Gastroesophageal sphincter (tissue), 4 donors: ENCODE results near the gene SLC24A3. TPM values are rescaled to one million over a fixed set of nuclear protein-coding genes. Genes with fewer than 3 reads are reported as not detected.

Experiments
- ATAC-seq: fragments of 150-250 bp; one replicate; pipeline ENCODE4 v1.9.1; 2016; ENCODE audit warnings: mild to moderate bottlenecking, moderate library complexity
- H3K27ac ChIP-seq, 4 donors: fragments of 200-600 bp; sonication (generic) in 3 of 4; 1 replicate in 3 of 4; 2 replicates in 1 of 4; pipeline ENCODE4 v1.5.1; 2016 to 2019
- H3K27me3 ChIP-seq: fragments of 200-600 bp; sonication (generic); one replicate; pipeline ENCODE4 v1.5.1; 2019
- H3K36me3 ChIP-seq, 2 donors: fragments of 200-600 bp; sonication (generic); one replicate each; pipeline ENCODE4 v1.5.1; 2019; ENCODE audit warnings: control low read depth in 1 of 2
- H3K4me1 ChIP-seq, 3 donors: fragments of 200-600 bp; sonication (generic); 1 replicate in 2 of 3; 2 replicates in 1 of 3; pipeline ENCODE4 v1.5.1; 2016 to 2019; ENCODE audit warnings: control low read depth in 2 of 3
- H3K4me3 ChIP-seq, 2 donors: fragments of 200-600 bp; sonication (generic); one replicate each; pipeline ENCODE4 v1.5.1; 2019; ENCODE audit warnings: mild to moderate bottlenecking in 1 of 2, moderate library complexity in 1 of 2
- H3K9me3 ChIP-seq, 3 donors: fragments of 200-600 bp; sonication (generic); one replicate each; pipeline ENCODE4 v1.5.1; 2017 to 2019; ENCODE audit warnings: control low read depth in 2 of 3
- EP300 ChIP-seq: sonication (generic); formaldehyde crosslinking; IDR thresholded peaks from one replicate; pipeline ENCODE4 v1.6.1; 2017; ENCODE audit warnings: antibody characterized with exemption, mild to moderate bottlenecking
- POLR2A ChIP-seq, 2 donors: fragments of 450-650 bp; IDR thresholded peaks; one replicate each; pipeline ENCODE4 v1.6.1; 2017; ENCODE audit warnings: antibody characterized with exemption in 2 of 2, mild to moderate bottlenecking in 2 of 2, moderate library complexity in 1 of 2
- POLR2AphosphoS5 ChIP-seq: sonication (generic); formaldehyde crosslinking; IDR thresholded peaks from one replicate; pipeline ENCODE4 v1.6.1; 2017; ENCODE audit warnings: antibody characterized with exemption
- WGBS, 2 donors: methylation state at CpG; one replicate each; pipeline ENCODE4 v1.1.5; 2018; ENCODE audit warnings: low coverage in 1 of 2; 5-methylcytosine and 5-hydroxymethylcytosine counted together
- total RNA-seq, 4 donors: library from RNA; depleted of rRNA; stranded (reverse); fragments of >200 nt; gene quantifications; one replicate each; pipeline ENCODE4 v1.1.0, GENCODE V29; 2016
- TF ChIP-seq, protein P1 (sequence below), 4 experiments: fragments of 200-600 bp in 2 of 4; fragments of 450-650 bp in 2 of 4; sonication (generic) in 1 of 4; IDR thresholded peaks; one replicate each; pipeline ENCODE4 v1.5.1; 2017 to 2019; ENCODE audit warnings: antibody characterized with exemption in 4 of 4, mild to moderate bottlenecking in 2 of 4, moderate library complexity in 2 of 4

SLC24A3 gene
- total RNA-seq, 4 donors from 2014 or later = 2.7 to 13.5 (median 5.5) TPM

DNA sequence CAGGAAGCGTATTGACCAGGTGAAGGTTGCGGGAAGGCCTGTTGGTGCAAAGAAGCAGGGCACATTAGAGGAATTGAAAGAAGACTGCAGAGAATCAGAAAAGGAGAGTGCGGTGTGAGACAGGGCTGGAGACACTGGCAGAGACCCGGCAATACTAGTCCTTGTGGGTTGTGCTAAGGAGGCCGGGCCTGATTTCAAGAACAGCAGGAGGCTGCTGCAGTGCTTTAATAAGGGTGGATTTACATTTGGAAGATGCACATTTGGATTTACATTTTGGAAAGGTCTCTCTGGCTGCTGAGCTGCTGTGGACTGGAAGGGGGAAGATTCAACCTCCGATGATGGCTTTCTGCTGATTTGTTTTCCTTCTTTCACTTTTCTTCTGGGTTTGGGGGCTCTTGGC lies 167.8 kb downstream of the SLC24A3 start:
- Histone ChIP-seq H3K27ac (no peak overlapping the region), H3K4me1 (peaks cover 0 to 17% (median 0%) of the 10 kb centered on the region in 3 donors), H3K27me3 (no peaks in the 10 kb centered on the region), H3K9me3 (no peaks in the 10 kb centered on the region), H3K4me3 (no peak overlapping the region), H3K36me3 (no peaks in the 10 kb centered on the region)
- WGBS, 2 donors = 85 to 93% methylated on average over 6 of the region's 6 CpGs
- TF ChIP-seq POLR2A (IDR thresholded peaks at IDR 0.05) = no peak
- no peak for TF ChIP-seq POLR2AphosphoS5
- TF ChIP-seq, protein P1, sequence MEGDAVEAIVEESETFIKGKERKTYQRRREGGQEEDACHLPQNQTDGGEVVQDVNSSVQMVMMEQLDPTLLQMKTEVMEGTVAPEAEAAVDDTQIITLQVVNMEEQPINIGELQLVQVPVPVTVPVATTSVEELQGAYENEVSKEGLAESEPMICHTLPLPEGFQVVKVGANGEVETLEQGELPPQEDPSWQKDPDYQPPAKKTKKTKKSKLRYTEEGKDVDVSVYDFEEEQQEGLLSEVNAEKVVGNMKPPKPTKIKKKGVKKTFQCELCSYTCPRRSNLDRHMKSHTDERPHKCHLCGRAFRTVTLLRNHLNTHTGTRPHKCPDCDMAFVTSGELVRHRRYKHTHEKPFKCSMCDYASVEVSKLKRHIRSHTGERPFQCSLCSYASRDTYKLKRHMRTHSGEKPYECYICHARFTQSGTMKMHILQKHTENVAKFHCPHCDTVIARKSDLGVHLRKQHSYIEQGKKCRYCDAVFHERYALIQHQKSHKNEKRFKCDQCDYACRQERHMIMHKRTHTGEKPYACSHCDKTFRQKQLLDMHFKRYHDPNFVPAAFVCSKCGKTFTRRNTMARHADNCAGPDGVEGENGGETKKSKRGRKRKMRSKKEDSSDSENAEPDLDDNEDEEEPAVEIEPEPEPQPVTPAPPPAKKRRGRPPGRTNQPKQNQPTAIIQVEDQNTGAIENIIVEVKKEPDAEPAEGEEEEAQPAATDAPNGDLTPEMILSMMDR (IDR thresholded peaks at IDR 0.05) = no peak
- TF ChIP-seq EP300 = no peak
- no peak for ATAC-seq

DNA sequence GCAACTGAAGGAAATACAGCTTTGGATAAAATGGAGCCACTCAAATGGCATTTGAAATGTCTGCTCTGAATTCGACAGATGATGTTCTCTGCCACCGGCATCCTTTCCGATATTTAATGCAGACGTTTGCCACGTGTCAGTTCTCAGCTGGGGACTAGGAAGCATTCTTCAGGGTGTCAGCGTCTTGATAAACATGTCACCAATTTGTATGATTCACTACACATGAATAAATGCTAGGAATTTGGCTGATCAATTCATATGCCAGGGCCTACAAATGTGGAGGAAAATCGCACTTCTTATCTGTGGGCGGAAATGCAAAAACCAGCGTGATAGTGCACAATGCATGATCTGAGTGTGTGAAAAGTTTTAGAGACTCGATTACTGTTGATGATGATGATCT lies 169.5 kb downstream of the SLC24A3 start:
- TF ChIP-seq POLR2A (IDR thresholded peaks at IDR 0.05) (no peak), POLR2AphosphoS5 (no peak), EP300 (no peak)
- TF ChIP-seq, protein P1 (IDR thresholded peaks at IDR 0.05) = no peak
- WGBS, 2 donors = 90 to 93% methylated on average over 9 to 10 of the region's 10 CpGs
- H3K36me3 ChIP-seq = no peaks in the 10 kb centered on the region
- H3K27me3 ChIP-seq = no peaks in the 10 kb centered on the region
- H3K27ac ChIP-seq = no peak overlapping the region
- H3K9me3 ChIP-seq = no peaks in the 10 kb centered on the region
- H3K4me1 ChIP-seq = peaks cover 0 to 12% (median 0%) of the 10 kb centered on the region in 3 donors
- ATAC-seq = no peak
- no peak overlapping the region for H3K4me3 ChIP-seq

DNA sequence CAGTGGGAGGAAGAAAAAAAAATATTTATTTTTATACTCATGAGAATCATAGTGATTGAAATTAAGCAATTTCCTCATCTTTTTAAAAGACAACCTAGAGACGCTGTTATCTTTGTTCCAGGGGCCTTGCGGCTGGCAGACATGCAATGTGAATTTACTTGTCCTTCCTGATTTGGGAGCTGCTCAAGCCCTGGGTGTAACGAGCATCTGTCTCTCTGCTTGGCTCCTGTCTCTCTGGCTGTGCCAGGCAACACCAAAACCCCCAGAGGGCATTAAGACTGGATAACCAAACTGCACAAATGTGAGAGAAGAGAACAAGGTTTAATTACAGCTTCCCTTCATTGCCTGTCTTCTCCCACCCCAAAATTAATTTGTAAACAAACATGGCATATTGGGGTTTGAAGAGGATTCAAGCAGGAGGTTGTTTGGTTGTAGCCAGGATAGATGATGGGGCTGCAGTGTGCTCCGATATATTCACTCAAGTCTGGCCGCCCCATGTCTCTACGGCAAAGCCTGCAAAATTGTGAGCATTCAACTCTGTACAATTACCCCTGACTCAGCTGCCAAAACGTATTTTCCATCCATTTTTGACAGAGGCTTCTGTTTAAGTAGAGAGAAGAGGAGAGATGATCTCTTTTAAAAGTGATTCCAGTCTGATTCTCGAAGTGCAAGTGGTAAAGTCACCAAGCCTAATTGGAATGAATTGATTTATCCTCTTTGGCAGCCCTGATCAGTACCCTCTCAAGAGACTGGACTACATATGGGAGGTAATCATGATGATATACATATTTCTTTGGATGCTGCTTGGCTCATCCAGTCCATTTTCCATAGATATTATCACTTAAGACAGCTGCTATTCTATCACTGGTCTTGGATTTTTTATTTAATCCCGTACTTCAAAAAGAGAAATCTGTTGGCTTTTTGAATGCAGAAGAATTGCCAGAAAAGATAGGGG lies 170.2 kb downstream of the SLC24A3 start:
- H3K4me1 ChIP-seq = peaks cover 0 to 6% (median 0%) of the 10 kb centered on the region in 3 donors
- H3K4me3 ChIP-seq = no peak overlapping the region
- TF ChIP-seq POLR2AphosphoS5 = no peak
- TF ChIP-seq, protein P1 (IDR thresholded peaks at IDR 0.05) = no peak
- no peak for TF ChIP-seq POLR2A (IDR thresholded peaks at IDR 0.05)
- TF ChIP-seq EP300 = no peak
- no peaks in the 10 kb centered on the region for H3K27me3 ChIP-seq
- ATAC-seq = no peak
- 74 to 85% methylated on average over 6 to 7 of the region's 9 CpGs for WGBS, 2 donors
- no peaks in the 10 kb centered on the region for H3K9me3 ChIP-seq
- no peaks in the 10 kb centered on the region for H3K36me3 ChIP-seq
- H3K27ac ChIP-seq = no peak overlapping the region

DNA sequence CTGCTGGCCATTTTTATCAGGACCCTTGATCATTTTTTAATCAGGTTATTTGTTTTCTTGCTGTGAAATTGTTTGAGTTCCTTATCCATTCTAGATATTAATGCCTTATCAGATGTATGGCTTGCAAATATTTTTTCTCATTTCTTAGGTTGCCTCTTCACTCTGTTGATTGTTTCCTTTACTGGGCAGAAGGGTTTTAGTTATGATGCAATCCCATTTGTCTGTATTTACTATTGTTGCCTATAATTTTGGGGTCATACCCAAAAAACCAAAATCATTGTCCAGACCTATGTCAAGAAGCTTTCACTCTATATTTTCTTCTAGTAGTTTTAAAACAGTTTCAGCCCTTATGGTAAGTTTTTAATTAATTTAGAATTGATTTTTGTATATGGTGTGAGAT lies 172.5 kb downstream of the SLC24A3 start:
- no peaks in the 10 kb centered on the region for H3K4me1 ChIP-seq
- H3K9me3 ChIP-seq = peaks cover 0 to 9% (median 0%) of the 10 kb centered on the region in 3 donors
- H3K27ac ChIP-seq = no peak overlapping the region
- ATAC-seq = no peak
- H3K27me3 ChIP-seq = no peaks in the 10 kb centered on the region
- no peaks in the 10 kb centered on the region for H3K36me3 ChIP-seq
- H3K4me3 ChIP-seq = no peak overlapping the region
- TF ChIP-seq POLR2AphosphoS5 (no peak), EP300 (no peak), POLR2A (IDR thresholded peaks at IDR 0.05) (no peak)
- TF ChIP-seq, protein P1 (IDR thresholded peaks at IDR 0.05) = no peak

DNA sequence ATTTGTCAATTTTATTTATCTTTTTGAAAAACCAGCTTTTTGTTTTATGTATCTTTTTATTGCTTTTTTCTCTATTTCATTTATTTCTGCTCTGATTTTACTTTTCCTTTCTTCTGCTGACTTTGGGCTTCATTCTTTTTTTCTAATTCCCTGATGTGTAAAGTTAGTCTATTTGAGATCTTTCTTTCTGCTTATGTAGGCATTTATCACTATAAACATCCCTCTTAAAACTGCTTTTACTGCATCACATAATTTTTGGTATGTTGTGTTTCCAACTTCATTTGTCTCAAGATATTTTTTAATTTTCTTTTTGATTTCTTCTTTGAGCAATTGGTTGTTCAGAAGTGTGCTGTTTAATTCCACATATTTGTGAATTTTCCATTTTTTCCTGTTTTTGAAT lies 174.8 kb downstream of the SLC24A3 start:
- Histone ChIP-seq H3K9me3 (peaks cover 0 to 13% (median 0%) of the 10 kb centered on the region in 3 donors), H3K4me1 (no peaks in the 10 kb centered on the region), H3K27me3 (no peaks in the 10 kb centered on the region), H3K4me3 (no peak overlapping the region), H3K27ac (no peak overlapping the region), H3K36me3 (no peaks in the 10 kb centered on the region)
- no peak for ATAC-seq
- TF ChIP-seq POLR2AphosphoS5 (no peak), POLR2A (IDR thresholded peaks at IDR 0.05) (no peak), EP300 (no peak)
- TF ChIP-seq, protein P1 (IDR thresholded peaks at IDR 0.05) = no peak
